Spinal cord (tissue), 10 donors: Measurements from ENCODE around the gene CHKB. TPM values are rescaled to one million over a fixed set of nuclear protein-coding genes. Genes with fewer than 3 reads are reported as not detected.
A peak's percentile ranks its signal among the peaks of the same experiment; 100 is the strongest.

ENCODE experiments used
- DNase-seq, 6 donors: peaks; one replicate each; pipeline versions ENCODE4 v3.0.0 to v3.0.0-alpha.2; 2013 to 2015; ENCODE audit warnings: low spot score in 6 of 6, low read depth in 4 of 6
- H3K27ac ChIP-seq: one replicate; pipeline ENCODE4 v1.5.1; 2013; ENCODE audit warnings: low read depth, low read length, control low read depth
- H3K27me3 ChIP-seq: one replicate; pipeline ENCODE4 v1.6.1; 2013; ENCODE audit warnings: low read length; ENCODE audit not compliant: control insufficient read depth, insufficient read depth
- H3K36me3 ChIP-seq: one replicate; pipeline ENCODE4 v1.6.1; 2013; ENCODE audit warnings: low read length; ENCODE audit not compliant: control insufficient read depth, insufficient read depth
- H3K4me1 ChIP-seq: one replicate; pipeline ENCODE4 v1.6.1; 2013; ENCODE audit warnings: low read length; ENCODE audit not compliant: control insufficient read depth, insufficient read depth
- H3K4me3 ChIP-seq: one replicate; pipeline ENCODE4 v1.5.1; 2013; ENCODE audit warnings: low read depth, low read length, control low read depth
- H3K9me3 ChIP-seq: one replicate; pipeline ENCODE4 v1.6.1; 2013; ENCODE audit warnings: low read length; ENCODE audit not compliant: control insufficient read depth, insufficient read depth
- WGBS: methylation state at CpG from one replicate; pipeline ENCODE4 v1.1.5; 2013; ENCODE audit warnings: missing lambda C conversion rate; ENCODE audit not compliant: insufficient coverage; 5-methylcytosine and 5-hydroxymethylcytosine counted together
- polyA plus RNA-seq, 2 donors: library from polyadenylated mRNA; unstranded; fragments of 120-200 nt; gene quantifications; one replicate each; pipeline ENCODE4 v1.2.1, GENCODE V29; 2013; ENCODE audit not compliant: insufficient read length in 2 of 2
- total RNA-seq, 2 donors: library from RNA; depleted of rRNA in 1 of 2; stranded (reverse); fragments of 120-200 nt in 1 of 2; fragments of >200 nt in 1 of 2; gene quantifications; one replicate each; pipeline versions ENCODE4 v1.2.3 to v1.2.4, GENCODE V29; 2013 to 2014
- donor health status: healthy.

The CHKB gene
- total and polyA plus RNA-seq, 4 donors: 28.8 to 89.6 (median 84.9) TPM

DNA sequence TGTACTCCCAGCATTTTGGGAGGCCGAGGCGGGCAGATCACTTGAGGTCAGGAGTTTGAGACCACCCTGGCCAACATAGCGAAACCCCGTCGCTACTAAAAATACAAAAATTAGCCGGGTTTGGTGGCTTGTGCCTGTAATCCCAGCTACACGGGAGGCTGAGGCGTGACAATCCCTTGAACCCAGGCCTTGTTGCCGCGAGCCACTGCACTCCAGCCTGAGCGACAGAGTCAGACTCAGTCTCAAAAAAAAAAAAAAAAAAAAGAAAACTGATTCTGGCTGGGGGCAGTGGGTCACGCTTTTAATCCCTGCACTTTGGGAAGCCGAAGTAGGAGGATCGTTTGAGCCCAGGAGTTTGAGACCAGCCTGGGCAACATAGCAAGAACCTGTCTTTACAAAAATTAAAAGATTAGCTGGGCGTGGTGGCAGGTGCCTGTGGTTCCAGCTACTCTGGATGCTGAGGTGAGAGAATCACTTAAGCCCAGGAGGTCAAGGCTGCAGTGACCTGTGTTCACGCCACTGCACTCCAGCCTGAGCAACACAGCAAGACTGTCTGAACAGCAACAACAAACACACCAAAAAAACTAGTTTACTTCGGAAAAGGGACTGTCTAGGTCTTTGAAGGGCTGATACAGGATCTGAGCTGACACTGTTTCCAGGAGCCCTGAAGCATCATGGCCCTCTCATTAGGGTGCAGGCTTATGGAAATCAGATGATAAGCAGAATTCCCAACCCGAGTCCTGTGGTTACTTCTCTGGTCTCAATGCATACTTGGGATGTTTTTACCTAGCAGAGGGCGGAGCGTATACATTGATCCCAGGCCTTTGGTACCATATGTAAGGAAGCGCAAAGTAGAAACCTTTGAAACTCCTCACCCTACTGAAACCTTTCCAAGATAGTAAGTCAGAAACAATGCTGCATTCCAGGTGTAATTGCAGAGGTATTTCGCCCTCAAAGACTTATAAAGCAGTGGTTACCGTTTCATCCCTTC, 1.8 kb upstream of the CHKB start:
- 95% methylated on average over 19 of the region's 23 CpGs for WGBS
- H3K4me3 ChIP-seq: no peak overlapping the region
- H3K27ac ChIP-seq: no peak overlapping the region
- no peaks in the 10 kb centered on the region for H3K9me3 ChIP-seq
- H3K4me1 ChIP-seq: peaks cover 23% of the 10 kb centered on the region
- DNase-seq: no peak
- H3K27me3 ChIP-seq: no peaks in the 10 kb centered on the region
- H3K36me3 ChIP-seq: peaks cover 26% of the 10 kb centered on the region

DNA sequence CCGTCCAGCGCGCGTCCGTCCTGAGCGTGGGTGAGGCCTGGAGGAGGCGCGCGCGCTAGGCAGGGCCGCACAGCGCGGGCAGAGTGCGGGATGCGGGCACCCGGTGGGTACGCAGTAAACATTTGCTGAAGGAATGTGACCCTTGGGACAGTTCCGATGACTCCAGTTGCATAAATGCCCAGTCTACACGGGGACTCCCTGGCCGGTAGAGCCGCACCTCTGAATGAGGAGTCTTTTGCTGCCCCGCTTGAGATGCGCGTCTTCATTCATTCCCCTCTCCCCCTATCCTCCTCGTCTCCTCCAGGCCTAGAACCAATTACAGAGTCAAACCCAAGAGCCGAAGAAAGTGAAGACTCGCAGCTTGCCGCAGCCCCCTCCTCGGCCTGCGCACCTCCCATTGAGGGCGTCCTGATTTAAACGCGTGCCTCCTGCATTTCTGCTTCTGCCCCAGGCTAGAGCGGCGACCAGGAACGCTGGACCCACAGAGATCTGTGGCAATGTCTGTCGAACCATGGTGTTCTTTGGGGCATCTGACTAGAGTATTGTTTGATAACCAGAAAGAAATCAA, 729 bp upstream of the CHKB start:
- H3K27ac ChIP-seq: no peak overlapping the region
- H3K4me1 ChIP-seq: peaks cover 34% of the 10 kb centered on the region
- H3K36me3 ChIP-seq: peaks cover 36% of the 10 kb centered on the region
- 6% methylated on average over 37 of the region's 37 CpGs for WGBS
- no peak for DNase-seq
- no peaks in the 10 kb centered on the region for H3K9me3 ChIP-seq
- H3K27me3 ChIP-seq: no peaks in the 10 kb centered on the region
- peak overlapping the region; percentile 49 for H3K4me3 ChIP-seq

DNA sequence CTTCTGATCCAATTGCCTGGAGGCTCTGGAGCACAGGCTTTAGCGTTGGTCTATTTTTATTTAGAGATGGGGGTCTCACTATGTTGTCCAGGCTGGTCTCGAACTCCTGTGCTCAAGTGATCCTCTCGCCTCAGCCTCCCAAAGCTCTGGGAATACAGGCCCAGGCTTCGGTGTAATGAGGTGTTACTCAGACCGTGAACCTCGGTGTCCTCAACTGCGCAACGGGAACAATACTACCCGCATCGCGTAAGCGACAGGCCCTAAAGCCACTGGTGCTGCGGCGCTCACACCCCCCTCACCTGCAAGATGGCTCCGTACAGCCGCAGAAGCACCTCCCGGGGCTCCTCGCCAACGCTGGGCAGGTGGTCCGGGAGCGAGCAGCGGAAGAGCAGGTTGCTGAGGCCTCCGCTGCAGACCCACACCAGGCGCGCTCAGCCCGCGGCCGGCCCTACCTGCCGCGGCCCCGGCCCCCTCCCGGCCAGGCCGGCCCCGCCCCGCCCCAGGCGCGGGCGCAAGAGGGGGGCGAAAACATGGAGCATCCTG, 628 bp downstream of the CHKB start:
- WGBS: 5% methylated on average over 38 of the region's 39 CpGs
- DNase-seq: peak in 1 of 6 donors; percentile 60
- Histone ChIP-seq H3K27me3 (no peaks in the 10 kb centered on the region), H3K4me1 (peaks cover 39% of the 10 kb centered on the region), H3K36me3 (peaks cover 41% of the 10 kb centered on the region), H3K4me3 (peak overlapping the region; percentile 89), H3K9me3 (no peaks in the 10 kb centered on the region), H3K27ac (peak overlapping the region; percentile 88)

DNA sequence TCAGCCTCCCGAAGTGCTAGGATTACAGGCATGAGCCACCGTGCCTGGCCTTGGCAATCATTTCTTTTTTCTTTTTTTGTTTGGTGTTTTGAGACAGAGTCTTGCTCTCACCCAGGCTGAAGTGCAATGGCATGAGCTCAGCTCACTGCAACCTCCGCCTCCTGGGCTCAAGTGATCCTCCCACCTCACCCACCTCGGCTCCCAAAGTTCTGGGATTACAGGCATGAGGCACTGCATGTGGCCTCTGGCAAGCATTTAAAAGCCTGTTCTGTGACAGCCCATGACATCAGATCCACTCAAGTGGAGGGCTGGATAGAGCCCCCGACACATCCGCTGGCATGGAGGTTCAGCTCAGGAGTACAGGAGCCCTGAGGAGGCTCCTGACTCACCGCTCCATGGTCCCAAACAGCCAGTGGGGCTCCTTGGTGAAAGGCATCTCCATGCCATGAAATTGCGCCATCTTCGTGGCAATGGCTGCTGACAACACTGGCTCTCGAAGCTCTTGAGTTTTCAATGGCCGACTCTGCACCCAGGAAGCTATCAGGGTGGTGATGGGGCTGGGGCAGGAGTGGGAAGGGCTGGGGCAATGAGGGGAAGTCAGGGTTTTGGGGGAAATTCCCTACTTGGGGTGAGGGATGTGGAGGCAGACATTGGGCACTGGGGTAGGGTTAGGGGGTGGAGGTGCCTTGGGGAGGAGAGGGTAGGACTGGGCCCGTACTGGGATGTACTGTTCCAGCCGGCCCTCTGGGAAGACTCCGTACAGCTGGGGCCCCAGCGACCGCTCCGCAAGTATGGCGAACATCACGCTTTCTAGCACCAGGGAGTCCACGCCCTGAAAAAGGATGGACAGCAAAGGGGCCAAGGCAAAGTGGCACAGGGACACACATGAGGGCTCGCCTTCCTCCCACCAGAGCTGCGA, 1.4 kb downstream of the CHKB start:
- Histone ChIP-seq H3K4me3 (peak overlapping the region; percentile 89), H3K27ac (no peak overlapping the region), H3K27me3 (no peaks in the 10 kb centered on the region), H3K9me3 (no peaks in the 10 kb centered on the region), H3K4me1 (peaks cover 39% of the 10 kb centered on the region), H3K36me3 (peaks cover 49% of the 10 kb centered on the region)
- DNase-seq: no peak
- WGBS: 92% methylated on average over 21 of the region's 22 CpGs

DNA sequence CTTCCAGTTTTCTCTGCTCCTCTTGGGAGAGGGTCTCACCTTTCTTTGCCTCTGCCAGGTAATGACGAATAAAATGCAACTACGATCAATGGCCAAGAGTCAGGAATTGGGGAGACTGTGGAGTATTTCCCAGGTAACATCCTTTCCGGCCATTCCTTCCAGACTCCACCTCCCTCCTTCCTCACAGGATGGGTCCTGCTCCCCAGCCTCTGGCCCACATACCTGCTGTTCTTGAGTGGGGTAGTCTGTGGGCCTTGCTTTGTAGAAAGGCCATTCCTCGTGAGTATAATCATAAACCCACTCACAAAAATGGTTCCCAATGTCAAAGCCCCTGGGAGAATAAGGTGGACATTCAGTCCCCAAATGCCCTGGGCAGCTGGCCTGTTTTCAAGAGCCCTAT, 2.9 kb downstream of the CHKB start:
- H3K9me3 ChIP-seq: no peaks in the 10 kb centered on the region
- DNase-seq: no peak
- no peak overlapping the region for H3K27ac ChIP-seq
- H3K36me3 ChIP-seq: peaks cover 59% of the 10 kb centered on the region
- WGBS: 100% methylated on average over 1 of the region's 4 CpGs
- peaks cover 39% of the 10 kb centered on the region for H3K4me1 ChIP-seq
- no peak overlapping the region for H3K4me3 ChIP-seq
- H3K27me3 ChIP-seq: no peaks in the 10 kb centered on the region

DNA sequence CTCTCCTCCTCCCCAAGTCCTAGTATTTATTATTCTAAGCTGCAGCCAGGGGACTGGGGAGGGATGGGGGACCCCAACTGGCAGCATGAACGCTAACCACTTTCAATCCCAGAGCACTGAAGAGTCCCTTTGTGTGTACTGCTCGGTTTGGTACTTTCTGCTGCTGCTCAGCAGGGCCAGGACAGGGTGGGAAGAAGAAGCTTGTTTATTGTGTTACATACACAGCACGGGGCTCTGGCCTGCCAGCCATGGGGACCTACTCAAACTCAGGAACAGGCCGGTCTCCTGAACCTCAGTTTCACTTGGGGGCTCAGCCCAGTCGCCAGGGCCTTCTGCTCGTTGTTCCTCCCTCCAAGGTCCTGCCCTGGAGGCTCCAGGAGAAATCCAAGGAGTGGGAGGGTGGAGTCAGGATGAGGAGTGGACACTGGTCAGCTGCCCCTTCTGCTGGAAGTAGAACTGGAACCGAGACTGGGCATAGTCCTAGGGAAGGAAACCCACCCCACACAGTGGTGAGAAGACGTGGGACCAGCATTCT, 3.8 kb downstream of the CHKB start:
- Histone ChIP-seq H3K27me3 (no peaks in the 10 kb centered on the region), H3K9me3 (no peaks in the 10 kb centered on the region), H3K36me3 (peaks cover 64% of the 10 kb centered on the region), H3K27ac (no peak overlapping the region), H3K4me1 (peaks cover 44% of the 10 kb centered on the region), H3K4me3 (no peak overlapping the region)
- DNase-seq: no peak
- WGBS: 66% methylated on average over 5 of the region's 8 CpGs

DNA sequence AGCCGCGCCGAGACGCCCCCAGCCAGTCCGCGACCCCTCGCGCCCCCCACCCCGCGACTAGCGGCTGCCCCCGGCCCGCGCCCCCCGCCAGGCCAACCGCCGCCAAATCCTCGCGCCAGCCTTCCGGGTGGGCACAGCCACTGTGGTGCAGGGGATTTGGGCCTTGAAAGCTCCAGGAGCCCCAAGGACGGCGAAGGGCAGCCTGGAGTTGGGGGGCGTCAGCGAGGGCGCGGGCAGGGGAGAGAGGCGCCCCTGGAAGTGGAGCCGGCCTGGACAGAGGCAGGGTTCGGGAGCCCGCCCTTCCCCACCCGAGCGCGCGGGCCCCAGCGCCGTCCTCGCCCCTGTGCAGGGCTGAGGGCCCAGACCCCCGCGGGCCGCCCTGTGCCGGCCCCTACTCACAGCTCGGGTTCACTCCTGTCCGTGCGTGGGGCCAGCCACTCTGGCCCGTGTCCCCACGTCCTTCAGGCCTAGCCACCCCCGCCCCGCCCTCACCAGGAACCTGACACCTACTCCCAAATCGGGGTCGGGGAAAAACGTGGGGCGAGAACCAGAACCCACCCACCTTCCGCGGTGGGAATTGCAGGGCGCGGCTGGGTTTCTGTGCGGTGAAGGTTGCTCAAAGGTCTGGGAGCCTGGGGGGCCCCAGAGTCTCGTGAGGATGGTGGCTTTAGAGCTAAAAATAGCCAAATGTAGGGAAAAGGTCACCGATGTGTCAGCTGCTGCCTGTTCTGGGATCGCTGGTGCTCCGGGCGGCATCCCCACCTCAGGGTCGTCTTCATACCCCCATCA, 4.5 kb downstream of the CHKB start, which contains the start of gene CPT1B:
TSS of gene CPT1B (minus strand) at position 441 of the 789 bp plus-strand sequence. CDS start 512 bp downstream, outside the sequence.
- H3K27ac ChIP-seq: no peak within 1 kb of the TSS
- no peaks in the 10 kb centered on the region for H3K27me3 ChIP-seq
- peaks cover 70% of the 10 kb centered on the region for H3K36me3 ChIP-seq
- no peaks in the 10 kb centered on the region for H3K9me3 ChIP-seq
- peaks cover 44% of the 10 kb centered on the region for H3K4me1 ChIP-seq
- 12% methylated on average over 47 of the region's 63 CpGs for WGBS
- H3K4me3 ChIP-seq: no peak within 1 kb of the TSS
- no peak for DNase-seq

DNA sequence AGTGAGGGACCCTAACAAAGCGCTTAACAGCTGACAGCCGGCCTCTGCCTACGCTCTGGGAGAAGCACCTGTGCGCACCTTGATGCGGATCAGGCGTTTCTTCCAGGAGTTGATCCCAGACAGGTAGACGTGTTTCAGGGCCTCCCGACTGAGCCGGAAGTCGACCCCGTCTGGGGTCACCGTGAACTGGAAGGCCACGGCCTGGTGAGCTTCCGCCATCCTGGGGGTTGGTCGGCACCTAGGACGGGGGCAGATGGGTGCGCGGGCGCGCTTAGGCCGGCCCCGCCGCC, 5.0 kb downstream of the CHKB start:
- peaks cover 76% of the 10 kb centered on the region for H3K36me3 ChIP-seq
- H3K27me3 ChIP-seq: no peaks in the 10 kb centered on the region
- peaks cover 45% of the 10 kb centered on the region for H3K4me1 ChIP-seq
- H3K27ac ChIP-seq: no peak overlapping the region
- H3K4me3 ChIP-seq: no peak overlapping the region
- H3K9me3 ChIP-seq: no peaks in the 10 kb centered on the region
- no peak for DNase-seq
- 34% methylated on average over 23 of the region's 23 CpGs for WGBS
